ENCODE results near the gene FRAT2.
"Not testable (repeated sequence)": the region's sequence is repeated elsewhere in the genome, so short reads cannot be mapped to it uniquely, and the experiment has no call there.

DNA sequence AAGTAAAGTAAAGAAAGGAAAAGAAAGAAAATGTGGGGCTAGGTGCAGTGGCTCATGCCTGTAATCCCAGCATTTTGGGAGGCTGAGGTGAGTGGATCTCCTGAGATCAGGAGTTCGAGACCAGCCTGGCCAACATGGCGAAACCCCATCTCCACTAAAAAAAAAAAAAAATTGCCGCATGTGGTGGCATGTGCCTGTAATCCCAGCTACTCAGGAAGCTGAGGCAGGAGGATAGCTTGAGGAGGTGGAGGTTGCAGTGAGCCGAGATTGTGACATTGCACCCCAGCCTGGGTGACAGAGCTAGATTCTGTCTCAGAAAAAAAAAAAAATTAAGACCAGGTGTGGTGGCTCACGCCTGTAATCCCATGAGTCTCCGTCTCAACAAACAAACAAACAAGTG lies 9.1 kb upstream of the FRAT2 start:
- not testable (repeated sequence) for TF ChIP-seq POLR2A, POLR2AphosphoS5 (IDR thresholded peaks at IDR 0.05; ENCODE audit: low read depth, low read length)

All from GM12892 (cell line).